Measurements from ENCODE around the gene HYCC1. TPM values are rescaled to one million over a fixed set of nuclear protein-coding genes. Genes with fewer than 3 reads are reported as not detected.

The HYCC1 gene
- total and polyA plus RNA-seq, 2 experiments from 2014 or later = 55.4 to 181 TPM

DNA sequence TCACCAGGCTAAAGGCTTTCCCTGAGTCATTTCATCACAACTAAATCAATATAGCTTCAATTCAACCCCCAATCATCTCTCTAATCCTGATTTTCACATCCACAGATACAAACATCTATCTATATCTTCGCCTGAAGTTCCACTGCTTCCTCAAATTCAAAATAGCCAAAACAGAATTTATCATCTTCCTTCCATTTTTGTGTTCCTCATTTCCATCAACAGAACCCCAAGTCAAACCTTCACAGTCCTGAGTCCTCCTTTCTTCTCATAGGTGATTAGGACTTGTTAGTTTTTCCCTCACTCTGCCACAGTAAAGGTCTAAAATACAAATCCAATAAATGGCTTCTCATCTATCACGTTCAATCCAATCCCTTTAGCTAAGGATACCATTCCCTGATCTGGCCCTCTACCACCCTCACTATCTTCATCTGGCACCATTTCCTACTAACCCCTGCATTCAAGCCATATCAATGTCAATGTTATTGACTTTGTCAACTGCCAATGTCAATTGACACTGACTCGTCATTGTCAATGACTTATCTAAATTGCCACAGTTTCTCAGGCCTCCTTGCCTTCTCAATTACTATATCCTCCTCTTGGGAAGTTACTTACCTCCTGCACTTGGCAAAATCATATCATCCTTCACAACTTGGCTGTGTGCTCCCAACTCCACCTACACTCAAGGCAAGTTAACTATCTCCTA, 2.6 kb downstream of the HYCC1 start:
- Histone ChIP-seq H3F3A (replicated peaks; ENCODE audit: low read depth) (no peaks in the 10 kb centered on the region), H3K4me1 (ENCODE audit: insufficient read depth) (peaks cover 45% of the 10 kb centered on the region), H3K36me3 (ENCODE audit: insufficient read depth) (no peaks in the 10 kb centered on the region), H3K79me2 (replicated peaks; ENCODE audit: insufficient read depth) (peaks cover 70% of the 10 kb centered on the region), H3K27ac (ENCODE audit: low read depth) (no peak overlapping the region), H4K20me1 (replicated peaks; ENCODE audit: insufficient read depth) (peaks cover 20% of the 10 kb centered on the region), H2AFZ (no peak overlapping the region), H3K4me2 (peak overlapping the region; percentile 90), H3K27me3 (ENCODE audit: insufficient read depth) (no peaks in the 10 kb centered on the region), H3K9me2 (ENCODE audit: insufficient read depth) (no peaks in the 10 kb centered on the region), H3K4me3 (peak overlapping the region; percentile 83)
- Mint-ChIP-seq H3K4me3 (no peak overlapping the region), H3K27ac (no peak overlapping the region), H3K4me1 (peaks cover 11% of the 10 kb centered on the region), H3K9me3 (no peaks in the 10 kb centered on the region), H3K27me3 (ENCODE audit: insufficient read depth, low read depth, poor library complexity) (no peaks in the 10 kb centered on the region), H3K36me3 (ENCODE audit: low read depth) (no peaks in the 10 kb centered on the region)
- no peak for DNase-seq (ENCODE audit: low spot score)
- ATAC-seq = no peak
- TF ChIP-seq JUNB (IDR thresholded peaks at IDR 0.05; ENCODE audit: unreplicated experiment) (no peak), ZNF331 (CRISPR knock-in tag; IDR thresholded peaks at IDR 0.05; ENCODE audit: low read depth) (no peak), CTCF (conservative IDR thresholded peaks at IDR 0.05; ENCODE audit: low read depth in 2 of 2) (no peak), STAT1 (IDR thresholded peaks at IDR 0.05; ENCODE audit: unreplicated experiment) (no peak), ETS1 (IDR thresholded peaks at IDR 0.05) (no peak), ZNF114 (CRISPR knock-in tag; IDR thresholded peaks at IDR 0.05) (no peak), POLR2AphosphoS5 (IDR thresholded peaks at IDR 0.05; ENCODE audit: low read depth) (no peak), NANOG (IDR thresholded peaks at IDR 0.05; ENCODE audit: borderline replicate concordance) (no peak), ZNF462 (CRISPR knock-in tag; IDR thresholded peaks at IDR 0.05) (no peak), REST (IDR thresholded peaks at IDR 0.05; ENCODE audit: unreplicated experiment) (no peak), EZH2 (IDR thresholded peaks at IDR 0.05; ENCODE audit: low read depth, unreplicated experiment) (no peak), EZH2phosphoT487 (IDR thresholded peaks at IDR 0.05; ENCODE audit: unreplicated experiment) (no peak), CREB1 (CRISPR knock-in tag; IDR thresholded peaks at IDR 0.05; ENCODE audit: low read depth) (no peak)

All from GM23338 (cell line).